Stimulated activated CD8-positive, alpha-beta memory T cell treated with anti-CD3 and anti-CD28 coated beads, Interleukin-4, amount 100 ng/mL, for 24 hours (primary cell): Measurements from ENCODE around the gene ADM.
"Not testable (repeated sequence)": the region's sequence is repeated elsewhere in the genome, so short reads cannot be mapped to it uniquely, and the experiment has no call there.

Experiments used
- DNase-seq: peaks from one replicate; pipeline ENCODE4 v3.0.0-alpha.2; 2020; ENCODE audit warnings: low read depth

ADM gene, protein sequence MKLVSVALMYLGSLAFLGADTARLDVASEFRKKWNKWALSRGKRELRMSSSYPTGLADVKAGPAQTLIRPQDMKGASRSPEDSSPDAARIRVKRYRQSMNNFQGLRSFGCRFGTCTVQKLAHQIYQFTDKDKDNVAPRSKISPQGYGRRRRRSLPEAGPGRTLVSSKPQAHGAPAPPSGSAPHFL

DNA sequence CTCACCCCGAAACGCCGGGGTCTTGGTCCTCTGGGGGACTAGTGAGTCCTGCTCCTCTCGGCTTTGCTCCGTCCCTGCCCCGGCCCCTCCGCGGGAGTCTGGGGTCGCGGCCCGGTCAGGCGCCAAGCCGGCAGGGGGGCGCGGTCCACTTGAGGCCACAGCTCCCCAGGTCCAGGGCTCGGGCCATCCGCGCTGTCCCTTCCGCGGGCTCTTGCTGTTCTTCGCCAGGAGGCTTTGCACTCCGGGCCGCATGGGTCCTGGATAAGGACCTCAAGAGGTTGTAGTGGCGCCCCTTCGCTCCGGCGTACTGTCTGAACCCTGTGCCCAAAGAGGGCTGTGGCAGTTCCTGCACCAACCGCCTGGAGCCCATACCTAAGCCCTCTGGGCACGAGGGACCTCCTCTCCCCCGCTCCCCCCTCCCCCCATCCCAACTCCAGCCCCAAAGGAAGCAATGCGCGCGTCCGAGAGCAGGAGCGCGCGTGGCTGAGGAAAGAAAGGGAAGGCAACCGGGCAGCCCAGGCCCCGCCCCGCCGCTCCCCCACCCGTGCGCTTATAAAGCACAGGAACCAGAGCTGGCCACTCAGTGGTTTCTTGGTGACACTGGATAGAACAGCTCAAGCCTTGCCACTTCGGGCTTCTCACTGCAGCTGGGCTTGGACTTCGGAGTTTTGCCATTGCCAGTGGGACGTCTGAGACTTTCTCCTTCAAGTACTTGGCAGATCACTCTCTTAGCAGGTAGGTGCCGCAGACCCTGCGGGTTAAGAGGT is at the start of gene ADM:
ADM (plus strand) TSS at position 579 of the 767 bp plus-strand sequence. CDS start 628 bp downstream, outside the sequence.
- no peak for DNase-seq

GRCh38 chr11:10255388-10256125 is 49.3 kb upstream of the ADM start:
- DNase-seq = no peak

DNA sequence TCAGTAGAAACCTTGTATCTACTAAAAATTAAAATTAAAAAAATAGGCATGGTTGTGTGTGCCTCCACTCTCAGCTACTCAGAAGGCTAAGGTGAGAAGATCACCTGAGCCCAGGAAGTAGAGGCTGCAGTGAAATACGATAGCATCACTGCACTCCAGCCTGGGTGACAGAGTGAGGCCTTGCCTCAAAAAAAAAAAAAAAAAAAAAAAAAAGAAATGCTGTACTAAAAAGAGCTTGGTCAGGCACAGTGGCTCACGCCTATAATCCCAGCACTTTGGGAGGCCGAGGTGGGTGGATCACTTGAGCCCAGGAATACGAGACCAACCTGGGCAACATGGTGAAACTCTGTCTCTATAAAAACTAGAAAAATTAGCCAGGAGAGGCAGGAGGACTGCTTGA is 47.4 kb upstream of the ADM start:
- no peak for DNase-seq

DNA sequence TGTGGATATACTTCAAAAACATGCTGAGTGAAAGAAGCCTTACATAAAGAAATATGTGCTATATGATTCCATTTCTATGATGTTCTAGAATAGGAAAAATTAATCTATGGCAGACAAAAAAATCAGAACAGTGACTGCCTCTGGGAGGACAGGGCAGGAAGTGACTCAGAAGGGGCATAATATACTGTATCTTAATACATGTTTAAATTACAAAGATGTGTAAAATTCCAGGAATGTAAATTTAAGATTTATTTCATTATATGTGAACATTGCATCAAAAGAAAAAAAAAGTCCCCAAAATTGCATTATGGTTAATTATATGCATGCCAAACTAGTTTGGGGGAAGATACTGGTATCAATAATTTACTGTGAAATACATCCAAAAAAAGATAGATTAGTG is 43.1 kb upstream of the ADM start:
- DNase-seq = no peak

DNA sequence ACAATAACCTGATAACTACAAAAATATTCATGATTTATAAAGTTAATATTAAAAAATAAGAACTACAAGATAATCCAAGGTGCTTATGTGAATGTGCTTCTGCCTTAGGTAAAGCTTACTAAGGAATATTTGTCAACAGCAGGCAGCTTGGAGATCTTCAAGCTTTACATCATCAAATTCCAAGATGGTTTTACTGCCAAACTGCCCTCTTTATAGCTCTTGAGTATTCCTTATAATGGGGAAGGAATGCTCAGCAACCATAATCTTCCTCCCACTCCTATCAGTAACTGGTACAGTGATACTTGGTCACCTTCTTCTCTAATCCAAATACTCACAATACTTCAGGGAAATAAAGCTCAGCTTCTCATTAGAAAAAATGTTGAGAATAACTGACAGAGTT is 40.9 kb upstream of the ADM start:
- no peak for DNase-seq

DNA sequence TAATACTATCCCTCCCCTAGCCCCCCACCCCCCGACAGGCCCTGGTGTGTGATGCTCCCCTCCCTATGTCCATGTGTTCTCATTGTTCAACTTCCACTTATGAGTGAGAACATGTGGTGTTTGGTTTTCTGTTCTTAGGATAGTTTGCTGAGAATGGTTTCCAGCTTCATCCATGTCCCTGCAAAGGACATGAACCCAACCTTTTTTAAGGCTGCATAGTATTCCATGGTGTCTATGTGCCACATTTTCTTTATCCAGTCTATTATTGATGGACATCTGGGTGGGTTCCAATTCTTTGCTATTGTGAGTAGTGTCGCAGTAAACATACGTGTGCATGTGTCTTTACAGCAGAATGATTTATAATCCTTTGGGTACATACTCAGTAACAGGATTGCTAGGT is 40.2 kb upstream of the ADM start:
- not testable (repeated sequence) for DNase-seq

GRCh38 chr11:10265936-10266335 is 38.9 kb upstream of the ADM start:
- no peak for DNase-seq

- DNase-seq = no peak
These were observed 37.1 kb upstream of the ADM start for GRCh38 chr11:10267821-10268220.

DNA sequence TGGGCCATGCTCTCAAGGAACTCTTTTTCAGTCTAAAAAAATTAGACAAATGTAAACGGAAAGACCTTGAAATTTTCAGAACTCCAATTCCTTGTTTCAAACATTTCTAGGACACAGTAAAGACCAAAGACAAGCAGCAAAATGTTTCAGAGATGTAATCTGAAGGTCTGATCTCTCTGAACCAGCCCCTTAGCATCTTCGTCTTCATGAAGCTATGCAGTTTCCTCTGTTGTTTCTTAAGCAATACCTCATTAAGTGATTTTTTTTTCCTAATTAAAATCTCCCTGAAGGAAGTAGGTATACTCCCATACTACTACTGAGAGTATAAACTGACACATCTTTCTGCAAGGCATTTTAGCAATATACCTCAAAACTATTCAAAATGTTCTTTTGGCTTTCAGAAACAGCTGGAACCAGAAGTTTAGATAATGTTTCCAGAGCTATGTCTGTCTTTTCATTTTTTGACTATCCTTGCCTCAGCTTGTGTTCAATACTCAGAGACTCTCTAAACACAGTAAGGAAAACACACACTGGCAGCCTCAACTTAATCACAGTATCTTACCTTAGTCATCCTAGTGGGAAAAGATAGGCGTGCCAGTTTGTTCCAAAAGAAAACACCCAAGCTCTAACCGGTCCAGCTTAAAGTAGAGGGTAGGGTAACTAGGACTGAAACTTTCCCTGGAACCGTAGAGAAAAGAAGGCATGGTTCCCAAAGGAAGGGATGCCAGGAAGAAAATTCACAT is 36.0 kb upstream of the ADM start:
- no peak for DNase-seq

GRCh38 chr11:10272132-10272531 is 32.7 kb upstream of the ADM start:
- DNase-seq = no peak

- no peak for DNase-seq
These were observed 31.1 kb upstream of the ADM start for GRCh38 chr11:10273738-10274137.

GRCh38 chr11:10274726-10275125 is 30.1 kb upstream of the ADM start:
- DNase-seq = no peak

DNA sequence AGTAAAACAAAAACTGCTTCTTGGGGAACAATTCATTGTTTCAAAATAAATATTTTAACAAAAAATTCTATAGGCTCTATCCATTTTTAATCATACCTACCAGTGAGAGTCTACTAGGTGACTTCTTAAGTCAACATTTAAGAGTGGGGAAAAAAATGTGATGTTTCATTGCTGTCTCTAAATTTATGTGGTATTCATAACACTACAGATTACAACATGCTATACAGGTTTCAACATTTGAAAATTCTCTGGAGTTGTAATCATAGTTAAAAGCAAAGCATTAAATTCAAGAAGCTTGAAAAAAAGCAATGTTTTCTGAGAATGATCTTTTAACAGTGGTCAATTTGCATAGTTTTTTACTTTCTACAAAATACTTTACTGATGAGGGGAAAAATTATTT is 29.2 kb upstream of the ADM start:
- no peak for DNase-seq

GRCh38 chr11:10282117-10282516 is 22.8 kb upstream of the ADM start:
- no peak for DNase-seq

DNA sequence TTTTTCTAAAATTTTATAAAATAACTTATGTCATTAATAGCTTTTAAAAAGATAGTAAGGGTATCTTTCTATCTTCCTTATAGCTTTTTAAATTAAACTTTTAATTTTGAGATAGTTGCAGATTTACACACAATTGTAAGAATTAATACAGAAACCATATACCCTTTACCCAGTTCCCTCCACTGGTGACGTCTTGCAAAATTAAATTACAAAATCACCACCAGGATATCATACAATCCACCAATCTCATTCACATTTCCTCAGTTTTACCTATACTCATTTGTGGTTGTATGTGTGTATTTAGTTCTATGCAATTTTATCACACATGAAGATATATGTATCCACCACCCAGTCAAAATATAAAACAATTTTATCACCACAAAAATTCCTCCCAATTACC is 20.9 kb upstream of the ADM start:
- no peak for DNase-seq

DNA sequence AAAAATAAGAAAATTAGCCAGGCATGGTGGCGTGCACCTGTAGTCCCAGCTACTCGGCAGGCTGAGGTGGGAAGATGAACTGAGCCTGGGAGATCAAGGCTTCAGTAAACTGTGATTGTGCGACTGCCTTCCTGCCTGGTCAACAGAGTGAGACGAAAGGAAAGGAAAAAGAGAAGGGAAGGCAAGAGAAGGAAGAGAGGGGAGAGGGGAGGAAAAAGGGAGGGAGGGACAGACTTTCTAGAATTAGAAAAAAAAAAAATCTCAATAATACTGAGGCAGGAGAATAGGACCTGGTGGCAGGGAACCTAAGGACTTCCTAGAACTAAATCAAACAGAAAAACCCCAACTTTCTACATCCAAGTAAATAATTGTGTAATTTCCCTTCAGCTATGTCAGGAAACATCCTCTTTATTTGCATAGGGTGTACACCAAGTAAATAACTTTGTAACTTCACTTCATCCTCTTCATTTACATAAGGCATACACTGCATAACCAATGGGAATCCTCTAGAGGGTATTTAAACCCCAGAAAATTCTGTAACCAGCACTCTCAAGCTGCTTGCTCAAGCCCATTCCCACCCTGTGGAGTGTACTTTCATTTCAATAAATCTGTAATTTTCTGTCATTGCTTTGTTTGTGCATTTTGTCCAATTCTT is 19.6 kb upstream of the ADM start:
- DNase-seq = no peak

- no peak for DNase-seq
These were observed 17.7 kb upstream of the ADM start for GRCh38 chr11:10287140-10287539.

- DNase-seq = no peak
These were observed 16.8 kb upstream of the ADM start for GRCh38 chr11:10287766-10288715.

DNA sequence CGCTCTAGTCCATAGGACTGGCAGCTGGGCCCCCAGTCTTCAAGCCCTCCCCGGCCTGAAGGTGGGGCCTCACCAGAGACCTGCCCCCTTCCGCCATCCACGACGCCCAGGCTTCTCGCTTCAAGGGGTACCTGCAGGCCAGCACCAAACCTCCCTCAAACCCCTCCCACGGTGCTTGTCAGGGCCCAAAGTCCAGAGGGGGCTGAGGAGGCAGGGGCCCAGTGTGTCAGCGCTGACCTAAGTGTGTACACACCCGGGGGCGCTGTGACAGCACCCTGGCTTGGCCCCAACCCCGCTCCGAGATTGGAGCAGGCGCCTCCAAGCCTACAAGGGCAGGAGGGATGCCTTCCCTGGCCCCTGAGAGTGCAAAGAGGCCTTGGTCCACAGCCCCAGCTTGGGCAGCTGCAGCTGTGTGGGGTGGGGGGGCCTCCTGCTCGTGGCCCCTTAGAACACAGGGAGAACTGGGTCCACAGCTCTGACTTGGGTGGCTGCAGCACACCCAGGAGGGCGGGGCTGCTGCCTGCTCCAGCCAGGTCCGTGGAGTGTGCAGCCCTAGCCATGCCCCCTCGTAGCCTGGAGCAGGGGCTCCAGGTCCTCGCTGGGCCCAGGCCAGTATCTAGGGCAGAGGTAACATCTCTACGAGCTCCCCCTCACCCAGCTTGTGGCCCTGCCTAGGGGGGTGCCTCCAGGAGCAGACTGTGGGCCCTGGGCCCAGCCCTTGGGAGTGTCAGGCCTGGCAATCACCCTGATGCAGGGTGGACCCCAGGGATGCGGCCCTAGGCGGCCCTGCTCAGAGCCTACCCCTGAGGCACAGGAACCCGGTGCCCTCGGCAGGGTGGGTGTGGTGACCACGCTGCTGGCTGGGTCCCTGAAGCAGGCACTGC is 15.8 kb upstream of the ADM start:
- no peak for DNase-seq
